ENCODE measurements around the gene ITPRID1. TPM values are rescaled to one million over a fixed set of nuclear protein-coding genes. Genes with fewer than 3 reads are reported as not detected.

ITPRID1 gene
- total and polyA plus RNA-seq, 2 of the 8 experiments (the other 6 are each of a cell fraction or from before 2014, with no cell fraction given), result 0.09 to 0.47 TPM

GRCh38 chr7:31648880-31649279 lies 135.0 kb downstream of the ITPRID1 start:
- Histone ChIP-seq H3K23ac (ENCODE audit: insufficient read length) (no peak overlapping the region), H2BK12ac (ENCODE audit: low read depth, low read length) (0 out of 2 replicates have a peak overlapping the region, but pooled peaks have one; percentile 0), H3K9ac (replicated peaks in 1 of 4; ENCODE audit: extremely low read depth in 1 of 4, low read depth in 3 of 4, low read length in 3 of 4) (no peak overlapping the region), H4K5ac (ENCODE audit: insufficient read length, low read depth, low read length) (no peak overlapping the region), H4K91ac (replicated peaks; ENCODE audit: insufficient read length, low read length) (no peak overlapping the region), H3K36me3 (ENCODE audit: control insufficient read depth in 2 of 4, insufficient read depth in 4 of 4, low read length in 3 of 4) (no peaks in the 10 kb centered on the region), H3K79me1 (ENCODE audit: low read depth, low read length) (no peaks in the 10 kb centered on the region), H3K4ac (replicated peaks; ENCODE audit: insufficient read length, low read depth, low read length) (no peak overlapping the region), H2BK5ac (ENCODE audit: low read depth, low read length) (no peak overlapping the region), H3K4me3 (ENCODE audit: extremely low read depth in 1 of 4, insufficient read depth in 2 of 4, low read depth in 3 of 4, low read length in 4 of 4) (no peak overlapping the region), H3K23me2 (ENCODE audit: low read depth, low read length) (no peaks in the 10 kb centered on the region; the same call in 1 of the 2 replicates), H4K8ac (ENCODE audit: extremely low read depth, insufficient read depth, low read length) (no peak overlapping the region), H3K27ac (ENCODE audit: low read depth, low read length) (no peak overlapping the region), H3K27me3 (replicated peaks in 1 of 4; ENCODE audit: control insufficient read depth in 3 of 4, extremely low read depth in 1 of 4, insufficient read depth in 3 of 4, low read length in 3 of 4) (no peaks in the 10 kb centered on the region), H3K79me2 (ENCODE audit: control insufficient read depth in 1 of 2, insufficient read depth in 2 of 2, low read length in 2 of 2) (no peaks in the 10 kb centered on the region), H3K18ac (ENCODE audit: extremely low read depth, low read length) (no peak overlapping the region), H2BK20ac (ENCODE audit: low read length) (0 out of 2 replicates have a peak overlapping the region, but pooled peaks have one; percentile 10), H4K20me1 (replicated peaks in 1 of 2; ENCODE audit: control insufficient read depth in 1 of 2, insufficient read depth in 2 of 2, low read length in 2 of 2) (no peaks in the 10 kb centered on the region), H3K14ac (ENCODE audit: insufficient read length) (no peak overlapping the region), H3K9me3 (ENCODE audit: insufficient read depth in 2 of 2, low read depth in 1 of 2, low read length in 1 of 2) (no peaks in the 10 kb centered on the region), H3K4me2 (ENCODE audit: insufficient read depth in 1 of 2, low read depth in 2 of 2, low read length in 2 of 2) (no peak overlapping the region), H2AK5ac (ENCODE audit: low read depth, low read length) (no peak overlapping the region), H2BK15ac (ENCODE audit: low read length) (no peak overlapping the region), H3K4me1 (replicated peaks in 1 of 4; ENCODE audit: control insufficient read depth in 3 of 4, insufficient read depth in 4 of 4, low read length in 3 of 4) (peaks cover 3 to 32% (median 16%) of the 10 kb centered on the region in 4 experiments; a peak in 4 of 7 replicates), H3K56ac (replicated peaks; ENCODE audit: insufficient read length, low read depth, low read length) (no peak overlapping the region), H2AFZ (ENCODE audit: low read length) (no peak overlapping the region), H2BK120ac (replicated peaks; ENCODE audit: low read depth, low read length) (no peak overlapping the region)
- FAIRE-seq, result no peak
- ChIA-PET POLR2A (ENCODE audit: partially characterized antibody) (no interaction called here), CTCF (ENCODE audit: partially characterized antibody) (interaction anchor here (0.7 to 2.7 kb wide), 20 partner anchors 9 to 514 kb away, joined by 3 to 19 read pairs (median 5); partner anchors contain the start of gene PPP1R17)
- WGBS, 2 experiments (ENCODE audit: extremely low coverage in 1 of 2, insufficient coverage in 1 of 2, insufficient read length in 1 of 2, insufficient replicate concordance in 2 of 2, low coverage in 1 of 2, low lambda C conversion rate in 2 of 2, missing lambda C conversion rate in 1 of 2), result 81% methylated on average over 4 of the region's 4 CpGs; no CpG with 5 or more reads in 1 of the 2 experiments
- no peak for DNase-seq (ENCODE audit: low read depth in 1 of 2, low spot score in 2 of 2)
- no peak for TF ChIP-seq POLR2A (IDR thresholded peaks at IDR 0.05; ENCODE audit: control extremely low read depth in 1 of 2, low read depth in 2 of 2, low read length in 2 of 2)
- TF ChIP-seq RBBP5 (IDR thresholded peaks at IDR 0.05; ENCODE audit: borderline replicate concordance, low read depth, low read length), result no peak
- TF ChIP-seq CTCF (IDR thresholded peaks at IDR 0.05; ENCODE audit: control extremely low read depth in 1 of 3, insufficient read depth in 1 of 3, low read depth in 1 of 3, low read length in 3 of 3), result no peak
